ENCODE data around the gene LHFPL3.

GRCh38 chr7:104499975-104500374, 171.6 kb downstream of the LHFPL3 start:
- TF ChIP-seq SMC3 (conservative IDR thresholded peaks at IDR 0.05; ENCODE audit: poor library complexity) (no peak), CTCF (IDR thresholded peaks at IDR 0.05; ENCODE audit: poor library complexity, severe bottlenecking) (no peak)
